Neural cell (in vitro differentiated cells): ENCODE results near the gene SLC37A3.

Source experiments
- CTCF ChIP-seq: fragments of 450-650 bp; IDR thresholded peaks from 2 replicates; pipeline ENCODE4 v1.5.1; 2014; ENCODE audit warnings: antibody characterized with exemption, mild to moderate bottlenecking, moderate library complexity; ENCODE audit not compliant: poor library complexity, severe bottlenecking
- EP300 ChIP-seq: fragments of 450-650 bp; conservative IDR thresholded peaks from 2 replicates; pipeline ENCODE4 v1.6.1; 2014; ENCODE audit warnings: antibody characterized with exemption, mild to moderate bottlenecking, moderate library complexity; ENCODE audit not compliant: poor library complexity, severe bottlenecking
- EZH2 ChIP-seq: fragments of 200-600, 300-800 bp; shearing (Covaris generic), sonication (generic); IDR thresholded peaks from 2 replicates; pipeline ENCODE4 v1.6.1; 2014; ENCODE audit warnings: antibody characterized with exemption, low read length, borderline replicate concordance, mild to moderate bottlenecking; ENCODE audit not compliant: insufficient read depth, poor library complexity, severe bottlenecking
- MXI1 ChIP-seq: fragments of 450-650 bp; conservative IDR thresholded peaks from 2 replicates; pipeline ENCODE4 v1.6.1; 2014; ENCODE audit warnings: antibody characterized with exemption, mild to moderate bottlenecking; ENCODE audit not compliant: poor library complexity, severe bottlenecking
- POLR2AphosphoS5 ChIP-seq: IDR thresholded peaks from 2 replicates; pipeline ENCODE4 v1.6.1; 2012
- TAF1 ChIP-seq: IDR thresholded peaks from 2 replicates; pipeline ENCODE4 v1.6.1; 2012; ENCODE audit warnings: low read depth
- TF ChIP-seq, protein P1 (sequence below): IDR thresholded peaks from 2 replicates; pipeline ENCODE4 v1.6.1; 2012; ENCODE audit warnings: borderline replicate concordance

- peak; percentile 57 for TF ChIP-seq CTCF
- no peak for TF ChIP-seq EP300
- TF ChIP-seq, protein P1, sequence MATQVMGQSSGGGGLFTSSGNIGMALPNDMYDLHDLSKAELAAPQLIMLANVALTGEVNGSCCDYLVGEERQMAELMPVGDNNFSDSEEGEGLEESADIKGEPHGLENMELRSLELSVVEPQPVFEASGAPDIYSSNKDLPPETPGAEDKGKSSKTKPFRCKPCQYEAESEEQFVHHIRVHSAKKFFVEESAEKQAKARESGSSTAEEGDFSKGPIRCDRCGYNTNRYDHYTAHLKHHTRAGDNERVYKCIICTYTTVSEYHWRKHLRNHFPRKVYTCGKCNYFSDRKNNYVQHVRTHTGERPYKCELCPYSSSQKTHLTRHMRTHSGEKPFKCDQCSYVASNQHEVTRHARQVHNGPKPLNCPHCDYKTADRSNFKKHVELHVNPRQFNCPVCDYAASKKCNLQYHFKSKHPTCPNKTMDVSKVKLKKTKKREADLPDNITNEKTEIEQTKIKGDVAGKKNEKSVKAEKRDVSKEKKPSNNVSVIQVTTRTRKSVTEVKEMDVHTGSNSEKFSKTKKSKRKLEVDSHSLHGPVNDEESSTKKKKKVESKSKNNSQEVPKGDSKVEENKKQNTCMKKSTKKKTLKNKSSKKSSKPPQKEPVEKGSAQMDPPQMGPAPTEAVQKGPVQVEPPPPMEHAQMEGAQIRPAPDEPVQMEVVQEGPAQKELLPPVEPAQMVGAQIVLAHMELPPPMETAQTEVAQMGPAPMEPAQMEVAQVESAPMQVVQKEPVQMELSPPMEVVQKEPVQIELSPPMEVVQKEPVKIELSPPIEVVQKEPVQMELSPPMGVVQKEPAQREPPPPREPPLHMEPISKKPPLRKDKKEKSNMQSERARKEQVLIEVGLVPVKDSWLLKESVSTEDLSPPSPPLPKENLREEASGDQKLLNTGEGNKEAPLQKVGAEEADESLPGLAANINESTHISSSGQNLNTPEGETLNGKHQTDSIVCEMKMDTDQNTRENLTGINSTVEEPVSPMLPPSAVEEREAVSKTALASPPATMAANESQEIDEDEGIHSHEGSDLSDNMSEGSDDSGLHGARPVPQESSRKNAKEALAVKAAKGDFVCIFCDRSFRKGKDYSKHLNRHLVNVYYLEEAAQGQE, result no peak
- no peak for TF ChIP-seq POLR2AphosphoS5
- no peak for TF ChIP-seq EZH2
- TF ChIP-seq MXI1, result no peak
- no peak for TF ChIP-seq TAF1
These were observed 55.4 kb downstream of the SLC37A3 start for GRCh38 chr7:140342727-140343514.
